Fibroblast of lung (primary cell): ENCODE measurements around the gene ATP11A. TPM values are rescaled to one million over a fixed set of nuclear protein-coding genes. Genes with fewer than 3 reads are reported as not detected.

ENCODE experiments used
- DNase-seq, 2 donors: peaks; one replicate each; pipeline versions ENCODE4 v3.0.0 to v3.0.0-alpha.2; 2010; ENCODE audit warnings: low read depth in 2 of 2
- H2AFZ ChIP-seq: 2 replicates; pipeline ENCODE4 v1.5.1; 2012; ENCODE audit warnings: low read length, control low read depth, inconsistent platforms
- H3K27ac ChIP-seq: 2 replicates; pipeline ENCODE4 v1.5.1; 2011; ENCODE audit warnings: low read length, control low read depth; ENCODE audit not compliant: insufficient read depth
- H3K27me3 ChIP-seq: 2 replicates; pipeline ENCODE4 v1.5.1; 2011; ENCODE audit warnings: mild to moderate bottlenecking, low read length; ENCODE audit not compliant: control insufficient read depth, insufficient read depth
- H3K36me3 ChIP-seq: 2 replicates; pipeline ENCODE4 v1.5.1; 2011; ENCODE audit warnings: low read length; ENCODE audit not compliant: control insufficient read depth, insufficient read depth
- H3K4me1 ChIP-seq: 2 replicates; pipeline ENCODE4 v1.5.1; 2011; ENCODE audit warnings: low read length; ENCODE audit not compliant: control insufficient read depth, insufficient read depth; ENCODE audit errors: extremely low read depth
- H3K4me2 ChIP-seq: 2 replicates; pipeline ENCODE4 v1.5.1; 2011; ENCODE audit warnings: low read length, control low read depth; ENCODE audit not compliant: insufficient read depth; ENCODE audit errors: extremely low read depth
- H3K4me3 ChIP-seq, 4 experiments: fragments of 200-600 bp in 1 of 4; sonication (generic) in 1 of 4; replicated peaks in 1 of 4; 2 replicates each; pipeline ENCODE4 v1.5.1; 2011 to 2016; ENCODE audit warnings: low read length in 4 of 4, low read depth in 3 of 4, mild to moderate bottlenecking in 3 of 4, control low read depth in 2 of 4, inconsistent platforms in 1 of 4, mixed read lengths in 1 of 4; ENCODE audit not compliant: insufficient read depth in 1 of 4; ENCODE audit errors: control extremely low read depth in 1 of 4
- H3K79me2 ChIP-seq: 2 replicates; pipeline ENCODE4 v1.5.1; 2012; ENCODE audit warnings: mild to moderate bottlenecking, low read length, inconsistent platforms; ENCODE audit not compliant: control insufficient read depth, insufficient read depth
- H3K9ac ChIP-seq: 2 replicates; pipeline ENCODE4 v1.5.1; 2011; ENCODE audit warnings: mild to moderate bottlenecking, low read length, control low read depth; ENCODE audit not compliant: insufficient read depth
- H3K9me3 ChIP-seq: 2 replicates; pipeline ENCODE4 v1.5.1; 2012; ENCODE audit warnings: low read depth, low read length; ENCODE audit not compliant: control insufficient read depth, insufficient read depth
- H4K20me1 ChIP-seq: 2 replicates; pipeline ENCODE4 v1.5.1; 2011; ENCODE audit warnings: low read length; ENCODE audit not compliant: control insufficient read depth, insufficient read depth; ENCODE audit errors: extremely low read depth
- CTCF ChIP-seq, 2 donors: IDR thresholded peaks in 1 of 2; conservative IDR thresholded peaks in 1 of 2; 1 replicate in 1 of 2; 2 replicates in 1 of 2; pipeline ENCODE4 v1.5.1; 2011 to 2012; ENCODE audit warnings: low read length in 2 of 2, control low read depth in 1 of 2, inconsistent platforms in 1 of 2, low read depth in 1 of 2, mild to moderate bottlenecking in 1 of 2
- EZH2 ChIP-seq: IDR thresholded peaks from 2 replicates; pipeline ENCODE4 v1.5.1; 2012; ENCODE audit warnings: low read length, control low read depth, mild to moderate bottlenecking; ENCODE audit errors: missing control alignments
- polyA plus RNA-seq, 2 donors: library from polyadenylated mRNA; depleted of rRNA in 1 of 2; stranded (reverse) in 1 of 2; unstranded in 1 of 2; fragments of >200 nt; gene quantifications; 2 replicates each; pipeline ENCODE4 v1.2.1, GENCODE V29; 2011 to 2012; ENCODE audit warnings: missing spikeins in 1 of 2
- total RNA-seq: library from RNA; depleted of rRNA; stranded (reverse); fragments of >200 nt; gene quantifications from 2 replicates; pipeline ENCODE4 v1.2.1, GENCODE V29; 2014

Gene ATP11A
- total and polyA plus RNA-seq, 2 donors (not counting 1 experiment from before 2014, with no cell fraction given) = 2.3 to 7.8 TPM

DNA sequence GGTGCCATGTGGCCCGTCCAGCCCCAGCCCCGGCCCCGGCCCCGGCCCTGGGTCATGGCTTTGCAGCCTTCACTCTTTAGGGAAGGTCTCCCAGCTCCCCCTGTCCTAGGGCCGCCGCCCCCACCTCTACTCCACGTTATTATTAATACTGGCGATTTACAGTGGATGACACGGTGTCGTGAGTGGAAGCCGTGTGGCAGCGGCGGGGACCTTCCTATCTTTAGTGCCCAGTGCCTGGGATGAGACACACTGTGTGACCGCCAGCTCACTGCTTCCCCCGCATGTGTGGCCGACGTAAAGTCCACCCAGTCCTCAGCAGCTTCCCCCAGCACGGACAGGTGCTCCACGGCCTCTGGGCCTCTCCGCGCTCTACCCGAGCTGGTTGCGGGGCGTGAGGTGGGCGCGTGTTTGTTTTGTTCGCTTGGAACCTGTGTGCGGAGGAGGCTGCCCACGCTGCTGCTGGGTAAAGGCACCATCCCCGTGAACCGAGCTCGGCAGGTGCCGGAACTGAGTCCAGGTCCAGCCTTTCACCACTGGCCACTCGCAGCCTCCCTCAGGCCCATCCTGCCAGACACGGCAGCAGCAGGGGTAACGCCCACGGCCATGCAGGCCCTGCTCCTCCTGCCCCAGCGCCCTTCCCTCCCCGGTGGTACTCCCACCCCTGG is 208.2 kb downstream of the ATP11A start:
- H4K20me1 ChIP-seq = no peaks in the 10 kb centered on the region
- no peak for DNase-seq

DNA sequence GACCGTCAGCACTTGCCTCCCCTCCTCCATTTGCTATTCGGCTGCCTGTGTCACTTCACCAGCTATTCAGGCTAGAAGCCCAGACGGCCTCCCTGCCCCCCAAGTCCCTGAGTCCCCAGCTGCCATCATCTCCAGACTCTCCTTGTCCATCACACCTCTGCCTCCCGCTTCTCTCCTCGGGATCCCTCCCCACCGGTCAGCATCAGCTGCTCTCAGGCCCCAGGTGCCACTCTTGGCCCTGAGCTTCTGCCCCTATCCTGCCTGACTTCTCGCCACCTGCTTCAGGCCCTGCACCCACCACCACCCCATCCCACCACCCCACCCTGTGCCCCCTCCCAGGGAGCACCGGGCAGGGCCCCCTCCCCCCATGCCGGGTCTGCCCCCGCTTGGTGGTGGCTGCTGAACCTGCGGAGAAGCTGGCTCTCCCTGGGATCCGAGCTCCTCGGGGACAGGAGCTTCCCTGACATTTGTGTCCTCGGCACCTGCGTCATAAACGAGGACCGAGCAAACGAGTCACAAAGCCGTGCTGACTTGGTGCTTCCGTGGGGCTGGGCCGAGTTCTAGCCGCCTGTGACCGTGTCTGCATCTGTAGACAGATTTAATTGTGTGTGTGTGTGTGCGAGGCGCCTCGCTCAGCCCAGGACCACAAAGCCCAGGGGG is 208.9 kb downstream of the ATP11A start:
- H3K79me2 ChIP-seq = no peaks in the 10 kb centered on the region
- no peak for TF ChIP-seq CTCF (conservative IDR thresholded peaks at IDR 0.05 in 1 of 2, IDR thresholded peaks at IDR 0.05 in 1 of 2; ENCODE audit: low read depth in 1 of 2, low read length in 2 of 2)
- no peak for TF ChIP-seq EZH2
- no peaks in the 10 kb centered on the region for H3K9me3 ChIP-seq
- no peak overlapping the region for H3K9ac ChIP-seq
- H3K27ac ChIP-seq = no peak overlapping the region
- no peaks in the 10 kb centered on the region for H4K20me1 ChIP-seq
- H3K4me3 ChIP-seq = no peak overlapping the region
- no peak for DNase-seq
- H3K4me1 ChIP-seq = no peaks in the 10 kb centered on the region
- H3K27me3 ChIP-seq = peaks cover 13% of the 10 kb centered on the region
- H2AFZ ChIP-seq = no peak overlapping the region
- no peak overlapping the region for H3K4me2 ChIP-seq
- no peaks in the 10 kb centered on the region for H3K36me3 ChIP-seq

More for the DNA sequence above, 208.2 kb downstream of the ATP11A start:
- no peak overlapping the region for H3K4me3 ChIP-seq
- no peak overlapping the region for H2AFZ ChIP-seq
- H3K9ac ChIP-seq = no peak overlapping the region
- H3K27ac ChIP-seq = no peak overlapping the region
- H3K4me2 ChIP-seq = no peak overlapping the region
- H3K9me3 ChIP-seq = no peaks in the 10 kb centered on the region
- H3K79me2 ChIP-seq = no peaks in the 10 kb centered on the region
- no peaks in the 10 kb centered on the region for H3K4me1 ChIP-seq
- TF ChIP-seq EZH2 (no peak), CTCF (conservative IDR thresholded peaks at IDR 0.05 in 1 of 2, IDR thresholded peaks at IDR 0.05 in 1 of 2; ENCODE audit: low read depth in 1 of 2, low read length in 2 of 2) (no peak)
- H3K27me3 ChIP-seq = peaks cover 17% of the 10 kb centered on the region
- H3K36me3 ChIP-seq = no peaks in the 10 kb centered on the region

- DNase-seq = no peak
- Histone ChIP-seq H3K4me1 (no peaks in the 10 kb centered on the region), H3K27me3 (peaks cover 10% of the 10 kb centered on the region), H4K20me1 (no peaks in the 10 kb centered on the region), H3K36me3 (no peaks in the 10 kb centered on the region), H3K4me2 (no peak overlapping the region), H3K9ac (no peak overlapping the region), H3K4me3 (no peak overlapping the region), H3K79me2 (no peaks in the 10 kb centered on the region), H2AFZ (no peak overlapping the region), H3K27ac (no peak overlapping the region), H3K9me3 (no peaks in the 10 kb centered on the region)
- TF ChIP-seq CTCF (conservative IDR thresholded peaks at IDR 0.05 in 1 of 2, IDR thresholded peaks at IDR 0.05 in 1 of 2; ENCODE audit: low read depth in 1 of 2, low read length in 2 of 2) (no peak), EZH2 (no peak)
Observed at GRCh38 chr13:112899281-112900225, 209.7 kb downstream of the ATP11A start.
